Pancreas (tissue), 10 donors: ENCODE data around the gene ELOVL7. TPM values are rescaled to one million over a fixed set of nuclear protein-coding genes. Genes with fewer than 3 reads are reported as not detected.
"Not testable (repeated sequence)": the region's sequence is repeated elsewhere in the genome, so short reads cannot be mapped to it uniquely, and the experiment has no call there.

Experiments used
- ATAC-seq, 4 donors: fragments of 200-7000 bp; cut with Tn5 transposase; one replicate each; pipeline versions ENCODE4 v1.8.0 to v1.9.1; 2020; ENCODE audit warnings: mild to moderate bottlenecking in 4 of 4, moderate library complexity in 4 of 4
- DNase-seq, 6 donors: peaks; one replicate each; pipeline ENCODE4 v3.0.0-alpha.2; 2020
- FAIRE-seq: peaks from 2 replicates; lab custom pipeline; 2012; peaks lifted over from hg19 to GRCh38; lab: Jason Lieb, UNC
- H3K27ac ChIP-seq, 4 donors: fragments of 200-600 bp; sonication (generic); 1 replicate in 3 of 4; 2 replicates in 1 of 4; pipeline versions ENCODE4 v1.5.0 to v1.8.0; 2020
- H3K27me3 ChIP-seq, 4 donors: fragments of 200-600 bp; one replicate each; pipeline ENCODE4 v1.8.0; 2021
- H3K36me3 ChIP-seq, 3 donors: fragments of 200-600 bp; sonication (generic) in 1 of 3; one replicate each; pipeline versions ENCODE4 v1.5.0 to v1.8.0; 2020 to 2021
- H3K4me1 ChIP-seq, 3 donors: fragments of 200-600 bp; one replicate each; pipeline ENCODE4 v1.8.0; 2021
- H3K4me3 ChIP-seq, 4 donors: fragments of 200-600 bp; sonication (generic) in 2 of 4; one replicate each; pipeline versions ENCODE4 v1.5.0 to v1.8.0; 2020 to 2021
- H3K9me3 ChIP-seq, 4 donors: fragments of 200-600 bp; one replicate each; pipeline ENCODE4 v1.8.0; 2021
- WGBS, 2 donors: extraction: QIAGEN DNeasy Blood & Tissue Kit; methylation state at CpG; one replicate each; pipeline ENCODE4 v1.1.7; 2013; 5-methylcytosine and 5-hydroxymethylcytosine counted together
- intact Hi-C, 3 donors: fragments of 100-400 bp; cut with DNase I; formaldehyde crosslinking; loops; one replicate each; pipeline versions ENCODE4 v1.11.1 to v1.14.2; 2022
- polyA plus RNA-seq, 2 donors: library from polyadenylated mRNA; stranded (reverse); fragments of 200-250 nt; gene quantifications; one replicate each; pipeline ENCODE4 v1.2.3, GENCODE V29; 2013
- total RNA-seq, 6 donors: library from RNA; stranded (reverse); fragmentation: NEBNext Ultra II Directional in 4 of 6; extraction: Animal tissue kit (Norgen Biotek cat#: 25700) in 4 of 6; gene quantifications; one replicate each; pipeline versions ENCODE4 v1.2.1 to v1.2.4, GENCODE V29; 2021 to 2023
- TF ChIP-seq, protein P1 (sequence below), 4 donors: fragments of 200-600 bp; sonication (generic) in 3 of 4; IDR thresholded peaks; one replicate each; pipeline versions ENCODE4 v1.5.0 to v1.8.0; 2021; ENCODE audit warnings: antibody characterized with exemption in 4 of 4
- donor health status: healthy with polysubstance abuse.
- donor health status: DM: no; HTN: no; CAD: no; lungs with moderate emphysema.
- donor health status: DM: no; HTN: no; CAD: no.
- donor health status: control.
- donor health status: control.
- donor health status: Bipolar disorder and iron deficiency.
- donor health status: DM: yes; HTN: yes; CAD: no.
- donor health status: DM: no; HTN: no; CAD: no.
- donor health status: DM: no; HTN: no; CAD: no.
- donor health status: DM: yes; HTN: yes; CAD: no.

The ELOVL7 gene
- total and polyA plus RNA-seq, 8 donors: 3.4 to 11.1 (median 6.6) TPM

DNA sequence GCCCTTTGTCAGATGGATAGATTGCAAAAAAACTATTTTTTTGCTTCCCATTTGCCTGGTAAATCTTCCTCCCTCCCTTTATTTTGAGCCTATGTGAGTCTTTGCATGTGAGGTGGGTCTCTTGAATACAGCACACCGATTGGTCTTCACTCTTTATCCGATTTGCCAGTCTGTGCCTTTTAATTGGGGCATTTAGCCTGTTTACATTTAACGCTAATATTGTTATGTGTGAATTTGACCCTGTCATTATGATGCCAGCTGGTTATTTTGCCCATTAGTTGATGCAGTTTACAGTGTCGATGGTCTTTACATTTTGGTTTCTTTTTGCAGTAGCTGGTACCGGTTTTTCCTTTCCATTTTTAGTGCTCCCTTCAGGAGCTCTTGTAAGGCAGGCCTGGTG, 131.1 kb downstream of the ELOVL7 start:
- H3K36me3 ChIP-seq: no peaks in the 10 kb centered on the region
- FAIRE-seq: no peak
- no peaks in the 10 kb centered on the region for H3K27me3 ChIP-seq
- no peak overlapping the region for H3K27ac ChIP-seq
- no peak for ATAC-seq
- TF ChIP-seq, protein P1, sequence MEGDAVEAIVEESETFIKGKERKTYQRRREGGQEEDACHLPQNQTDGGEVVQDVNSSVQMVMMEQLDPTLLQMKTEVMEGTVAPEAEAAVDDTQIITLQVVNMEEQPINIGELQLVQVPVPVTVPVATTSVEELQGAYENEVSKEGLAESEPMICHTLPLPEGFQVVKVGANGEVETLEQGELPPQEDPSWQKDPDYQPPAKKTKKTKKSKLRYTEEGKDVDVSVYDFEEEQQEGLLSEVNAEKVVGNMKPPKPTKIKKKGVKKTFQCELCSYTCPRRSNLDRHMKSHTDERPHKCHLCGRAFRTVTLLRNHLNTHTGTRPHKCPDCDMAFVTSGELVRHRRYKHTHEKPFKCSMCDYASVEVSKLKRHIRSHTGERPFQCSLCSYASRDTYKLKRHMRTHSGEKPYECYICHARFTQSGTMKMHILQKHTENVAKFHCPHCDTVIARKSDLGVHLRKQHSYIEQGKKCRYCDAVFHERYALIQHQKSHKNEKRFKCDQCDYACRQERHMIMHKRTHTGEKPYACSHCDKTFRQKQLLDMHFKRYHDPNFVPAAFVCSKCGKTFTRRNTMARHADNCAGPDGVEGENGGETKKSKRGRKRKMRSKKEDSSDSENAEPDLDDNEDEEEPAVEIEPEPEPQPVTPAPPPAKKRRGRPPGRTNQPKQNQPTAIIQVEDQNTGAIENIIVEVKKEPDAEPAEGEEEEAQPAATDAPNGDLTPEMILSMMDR (IDR thresholded peaks at IDR 0.05): no peak
- WGBS, 2 donors: 87 to 93% methylated on average over 5 of the region's 5 CpGs
- DNase-seq: no peak
- H3K4me1 ChIP-seq: no peaks in the 10 kb centered on the region
- no peak overlapping the region for H3K4me3 ChIP-seq
- intact Hi-C loops: no loop called here
- no peaks in the 10 kb centered on the region for H3K9me3 ChIP-seq

DNA sequence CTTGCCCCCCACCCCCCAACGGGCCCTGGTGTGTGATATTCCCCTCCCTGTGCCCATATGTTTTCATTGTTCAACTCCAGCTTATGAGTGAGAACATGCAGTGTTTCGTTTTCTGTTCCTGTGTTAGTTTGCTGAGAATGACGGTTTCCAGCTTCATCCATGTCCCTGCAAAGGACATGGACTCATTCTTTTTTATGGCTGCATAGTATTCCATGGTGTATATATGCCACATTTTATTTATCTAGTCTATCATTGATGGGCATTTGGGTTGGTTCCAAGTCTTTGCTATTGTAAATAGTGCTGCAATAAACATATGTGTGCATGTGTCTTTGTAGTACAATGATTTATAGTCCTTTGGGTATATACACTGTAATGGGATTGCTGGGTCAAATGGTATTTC, 132.2 kb downstream of the ELOVL7 start:
- 69 to 90% methylated on average over 3 of the region's 3 CpGs for WGBS, 2 donors
- intact Hi-C loops, H3K4me3 ChIP-seq, H3K9me3 ChIP-seq, H3K27ac ChIP-seq, FAIRE-seq, H3K36me3 ChIP-seq, H3K27me3 ChIP-seq, DNase-seq, H3K4me1 ChIP-seq, ATAC-seq: not testable (repeated sequence)

DNA sequence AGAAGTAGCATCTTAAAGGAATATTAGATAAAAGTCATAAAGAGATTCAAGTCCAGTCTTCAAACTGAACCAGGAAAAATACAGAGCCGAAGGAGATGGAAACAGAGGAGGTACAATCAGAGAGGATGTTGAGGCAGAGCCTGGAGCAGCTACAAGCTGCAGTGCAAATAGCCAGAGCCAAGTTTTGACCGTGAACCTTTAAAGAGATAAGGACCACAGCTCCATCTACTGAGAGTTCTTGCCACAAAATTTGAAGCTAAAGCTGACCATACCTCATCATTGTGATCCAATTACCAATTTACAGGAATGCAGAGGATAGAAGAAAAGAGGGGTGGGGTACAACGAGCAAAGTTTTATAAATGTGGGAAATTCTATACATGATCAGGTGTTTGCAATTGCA, 133.7 kb downstream of the ELOVL7 start:
- 35 to 37% methylated on average over 3 of the region's 3 CpGs for WGBS, 2 donors
- FAIRE-seq: no peak
- H3K4me1 ChIP-seq: no peaks in the 10 kb centered on the region
- H3K9me3 ChIP-seq: no peaks in the 10 kb centered on the region
- intact Hi-C loops: no loop called here
- no peak for ATAC-seq
- H3K27me3 ChIP-seq: no peaks in the 10 kb centered on the region
- TF ChIP-seq, protein P1 (IDR thresholded peaks at IDR 0.05): no peak
- no peak overlapping the region for H3K27ac ChIP-seq
- H3K36me3 ChIP-seq: no peaks in the 10 kb centered on the region
- DNase-seq: no peak
- no peak overlapping the region for H3K4me3 ChIP-seq

DNA sequence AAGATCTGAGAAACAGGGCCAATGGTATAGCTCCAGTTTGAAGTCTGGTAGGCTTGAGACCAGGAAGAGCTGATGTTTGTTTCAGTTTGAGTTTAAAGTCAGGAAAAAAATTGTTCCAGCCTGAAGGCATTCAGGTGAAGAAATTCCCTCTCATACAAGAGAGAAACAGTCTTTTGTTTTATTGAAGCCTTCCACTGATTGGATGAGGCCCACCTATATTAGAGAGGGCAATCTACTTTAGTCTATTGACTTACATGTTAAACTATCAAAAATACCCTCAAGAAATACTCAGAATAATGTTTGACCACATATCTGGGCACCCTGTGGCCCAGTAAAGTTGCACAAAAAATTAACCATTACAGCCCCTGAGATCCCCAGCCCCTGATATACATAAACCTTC, 138.9 kb downstream of the ELOVL7 start:
- TF ChIP-seq, protein P1 (IDR thresholded peaks at IDR 0.05): no peak
- Histone ChIP-seq H3K4me3 (no peak overlapping the region), H3K4me1 (peaks cover 0 to 4% (median 0%) of the 10 kb centered on the region in 3 donors), H3K27ac (no peak overlapping the region), H3K27me3 (no peaks in the 10 kb centered on the region), H3K36me3 (no peaks in the 10 kb centered on the region), H3K9me3 (no peaks in the 10 kb centered on the region)
- ATAC-seq (no peak), FAIRE-seq (no peak), DNase-seq (no peak)
- intact Hi-C loops: no loop called here

DNA sequence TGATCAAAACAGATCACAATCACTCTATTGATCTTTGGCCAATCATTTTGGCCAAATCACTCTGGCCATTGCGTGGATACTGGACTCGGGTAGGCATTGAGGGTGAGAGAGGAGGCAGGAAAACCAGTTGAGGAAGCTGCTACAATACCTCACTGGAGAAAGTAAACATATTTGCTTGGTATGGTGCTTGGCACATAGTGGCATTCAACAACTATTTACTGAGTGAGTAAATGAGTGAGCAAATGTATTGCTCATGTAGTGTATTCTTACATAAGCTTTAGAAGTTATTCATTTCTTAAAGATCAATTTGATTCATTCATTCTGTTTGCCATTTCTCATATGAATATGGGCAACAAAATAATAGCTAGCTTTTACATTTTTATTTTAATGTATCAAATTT, 140.1 kb downstream of the ELOVL7 start:
- H3K9me3 ChIP-seq: no peaks in the 10 kb centered on the region
- DNase-seq (no peak), ATAC-seq (no peak), FAIRE-seq (no peak)
- peaks cover 0 to 4% (median 0%) of the 10 kb centered on the region in 3 donors for H3K4me1 ChIP-seq
- H3K4me3 ChIP-seq: no peak overlapping the region
- no peaks in the 10 kb centered on the region for H3K36me3 ChIP-seq
- 78 to 87% methylated on average over 2 of the region's 2 CpGs for WGBS, 2 donors
- TF ChIP-seq, protein P1 (IDR thresholded peaks at IDR 0.05): no peak
- no peak overlapping the region for H3K27ac ChIP-seq
- intact Hi-C loops: no loop called here
- H3K27me3 ChIP-seq: no peaks in the 10 kb centered on the region

Other genes with a start within 250 kb of the ELOVL7 start
- under 1 TPM; 0.08 to 0.37 (median 0.27) TPM for gene DEPDC1B, start 144.1 kb downstream of the ELOVL7 start, total RNA-seq
- under 1 TPM; 0.11 to 0.31 TPM for gene DEPDC1B, start 144.1 kb downstream of the ELOVL7 start, polyA plus RNA-seq
- 1 to 10 TPM; 2.6 to 5.0 (median 4.1) TPM for gene ERCC8, start 100.8 kb upstream of the ELOVL7 start, total RNA-seq
- gene ERCC8, start 100.8 kb upstream of the ELOVL7 start, polyA plus RNA-seq: 1 to 10 TPM; 3.2 to 4.4 TPM
- gene NDUFAF2, start 100.9 kb upstream of the ELOVL7 start, total RNA-seq: 10 to 100 TPM in 5 of 6 donors, 1 to 10 TPM in 1; 9.4 to 14.8 (median 11.6) TPM
- 10 to 100 TPM; 22.8 to 28.6 TPM for gene NDUFAF2, start 100.9 kb upstream of the ELOVL7 start, polyA plus RNA-seq